Ovary (tissue), 3 donors: Measurements from ENCODE around the gene TAGLN.

Experiments
- EP300 ChIP-seq: sonication (generic); formaldehyde crosslinking; IDR thresholded peaks from one replicate; pipeline ENCODE4 v1.6.1; 2017; ENCODE audit warnings: antibody characterized with exemption
- TF ChIP-seq, protein P1 (sequence below), 3 donors: fragments of 450-650 bp in 2 of 3; fragments of 200-600 bp in 1 of 3; IDR thresholded peaks; one replicate each; pipeline versions ENCODE4 v1.5.1 to v1.8.0; 2016 to 2022; ENCODE audit warnings: antibody characterized with exemption in 3 of 3, mild to moderate bottlenecking in 1 of 3
- donor health status: DM: no; HTN: no; CAD: no.

- TF ChIP-seq, protein P1, sequence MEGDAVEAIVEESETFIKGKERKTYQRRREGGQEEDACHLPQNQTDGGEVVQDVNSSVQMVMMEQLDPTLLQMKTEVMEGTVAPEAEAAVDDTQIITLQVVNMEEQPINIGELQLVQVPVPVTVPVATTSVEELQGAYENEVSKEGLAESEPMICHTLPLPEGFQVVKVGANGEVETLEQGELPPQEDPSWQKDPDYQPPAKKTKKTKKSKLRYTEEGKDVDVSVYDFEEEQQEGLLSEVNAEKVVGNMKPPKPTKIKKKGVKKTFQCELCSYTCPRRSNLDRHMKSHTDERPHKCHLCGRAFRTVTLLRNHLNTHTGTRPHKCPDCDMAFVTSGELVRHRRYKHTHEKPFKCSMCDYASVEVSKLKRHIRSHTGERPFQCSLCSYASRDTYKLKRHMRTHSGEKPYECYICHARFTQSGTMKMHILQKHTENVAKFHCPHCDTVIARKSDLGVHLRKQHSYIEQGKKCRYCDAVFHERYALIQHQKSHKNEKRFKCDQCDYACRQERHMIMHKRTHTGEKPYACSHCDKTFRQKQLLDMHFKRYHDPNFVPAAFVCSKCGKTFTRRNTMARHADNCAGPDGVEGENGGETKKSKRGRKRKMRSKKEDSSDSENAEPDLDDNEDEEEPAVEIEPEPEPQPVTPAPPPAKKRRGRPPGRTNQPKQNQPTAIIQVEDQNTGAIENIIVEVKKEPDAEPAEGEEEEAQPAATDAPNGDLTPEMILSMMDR (IDR thresholded peaks at IDR 0.05): no peak
- TF ChIP-seq EP300: no peak
Measured at GRCh38 chr11:117223741-117224689, 24.8 kb downstream of the TAGLN start.
